ENCODE data around the gene INSIG2.

INSIG2 gene

GRCh38 chr2:118103951-118104940 is 16.0 kb downstream of the INSIG2 start:
- DNase-seq: no peak

- no peak for DNase-seq
These were observed 17.2 kb downstream of the INSIG2 start for GRCh38 chr2:118105497-118105896.

- DNase-seq: no peak
These were observed 18.7 kb downstream of the INSIG2 start for GRCh38 chr2:118106926-118107325.

- DNase-seq: no peak
These were observed 22.0 kb downstream of the INSIG2 start for GRCh38 chr2:118110310-118110709.

- no peak for DNase-seq
These were observed 22.7 kb downstream of the INSIG2 start for GRCh38 chr2:118110991-118111390.

- DNase-seq: no peak
These were observed 24.6 kb downstream of the INSIG2 start for GRCh38 chr2:118112771-118113334.

GRCh38 chr2:118114863-118115262 is 26.6 kb downstream of the INSIG2 start:
- no peak for DNase-seq

GRCh38 chr2:118115761-118116160 is 27.5 kb downstream of the INSIG2 start:
- no peak for DNase-seq

- DNase-seq: no peak
These were observed 30.2 kb downstream of the INSIG2 start for GRCh38 chr2:118118479-118118878.

GRCh38 chr2:118119158-118119727 is 31.0 kb downstream of the INSIG2 start:
- DNase-seq: no peak

GRCh38 chr2:118119761-118120400 is 31.6 kb downstream of the INSIG2 start:
- no peak for DNase-seq

- no peak for DNase-seq
These were observed 32.1 kb downstream of the INSIG2 start for GRCh38 chr2:118120401-118120780.

- DNase-seq: no peak
These were observed 32.8 kb downstream of the INSIG2 start for GRCh38 chr2:118121101-118121500.

GRCh38 chr2:118121986-118122524 is 33.8 kb downstream of the INSIG2 start:
- no peak for DNase-seq

GRCh38 chr2:118122594-118123281 is 34.5 kb downstream of the INSIG2 start:
- DNase-seq: no peak

GRCh38 chr2:118123561-118124232 is 35.4 kb downstream of the INSIG2 start:
- no peak for DNase-seq

GRCh38 chr2:118124288-118124891 is 36.1 kb downstream of the INSIG2 start:
- DNase-seq: no peak

GRCh38 chr2:118127250-118127649 is 39.0 kb downstream of the INSIG2 start:
- DNase-seq: no peak

- DNase-seq: no peak
These were observed 40.6 kb downstream of the INSIG2 start for GRCh38 chr2:118128826-118129225.

GRCh38 chr2:118130385-118130784 is 42.1 kb downstream of the INSIG2 start:
- no peak for DNase-seq

- DNase-seq: no peak
These were observed 43.5 kb downstream of the INSIG2 start for GRCh38 chr2:118131771-118132170.

GRCh38 chr2:118133916-118134315 is 45.6 kb downstream of the INSIG2 start:
- no peak for DNase-seq
